B cell (primary cell): Measurements from ENCODE around the gene RAD51. TPM values are rescaled to one million over a fixed set of nuclear protein-coding genes. Genes with fewer than 3 reads are reported as not detected.

Experiments used
- ATAC-seq: fragments of 200-7000 bp; cut with Tn5 transposase; one replicate; pipeline ENCODE4 v1.10.0; 2021; ENCODE audit warnings: low read depth, mild to moderate bottlenecking, moderate number of reproducible peaks, moderate library complexity
- CTCF ChIA-PET: fragments of 350-600 bp; sonication (Branson Sonifier 250); formaldehyde crosslinking; loops from one replicate; lab custom pipeline; 2021; ENCODE audit warnings: antibody characterized with exemption, inconsistent platforms; lab: Charles Lee
- POLR2A ChIA-PET: fragments of 350-600 bp; sonication (Branson Sonifier 250); formaldehyde crosslinking; loops from one replicate; lab custom pipeline; 2021; ENCODE audit warnings: antibody characterized with exemption; lab: Charles Lee
- DNase-seq: peaks from one replicate; pipeline ENCODE4 v3.0.0; 2013
- H2AFZ ChIP-seq: 2 replicates; pipeline ENCODE4 v1.6.1; 2012; ENCODE audit warnings: mild to moderate bottlenecking, low read depth, low read length; ENCODE audit not compliant: insufficient read depth, poor library complexity, severe bottlenecking
- H3K27ac ChIP-seq, 2 donors: 1 replicate in 1 of 2; 2 replicates in 1 of 2; pipeline ENCODE4 v1.5.1; 2012 to 2013; ENCODE audit warnings: low read length in 2 of 2, mild to moderate bottlenecking in 2 of 2, moderate library complexity in 1 of 2
- H3K27me3 ChIP-seq, 4 experiments: fragments of 200-600 bp in 1 of 4; sonication (generic) in 1 of 4; replicated peaks in 1 of 4; 1 replicate in 2 of 4; 2 replicates in 2 of 4; pipeline versions ENCODE4 v1.6.1 to v1.7.0; 2013 to 2016; ENCODE audit warnings: low read length in 3 of 4, mild to moderate bottlenecking in 2 of 4, mixed read lengths in 1 of 4, moderate library complexity in 1 of 4; ENCODE audit not compliant: insufficient read depth in 4 of 4, control insufficient read depth in 3 of 4; ENCODE audit errors: control extremely low read depth in 1 of 4
- H3K36me3 ChIP-seq, 2 experiments: replicated peaks in 1 of 2; 1 replicate in 1 of 2; 2 replicates in 1 of 2; pipeline versions ENCODE4 v1.6.1 to v1.7.1; 2013; ENCODE audit warnings: low read length in 1 of 2; ENCODE audit not compliant: insufficient read depth in 2 of 2, control insufficient read depth in 1 of 2; ENCODE audit errors: control extremely low read depth in 1 of 2, extremely low read depth in 1 of 2
- H3K4me1 ChIP-seq, 2 donors: fragments of 200-600 bp in 1 of 2; sonication (generic) in 1 of 2; 1 replicate in 1 of 2; 2 replicates in 1 of 2; pipeline versions ENCODE4 v1.5.1 to v1.6.1; 2013 to 2017; ENCODE audit warnings: low read length in 2 of 2; ENCODE audit not compliant: control insufficient read depth in 2 of 2, insufficient read depth in 2 of 2
- H3K4me2 ChIP-seq: replicated peaks from 2 replicates; pipeline ENCODE3; 2012; ENCODE audit warnings: mild to moderate bottlenecking, low read depth, low read length; ENCODE audit not compliant: poor library complexity, severe bottlenecking
- H3K4me3 ChIP-seq, 5 experiments: fragments of 200-600 bp in 1 of 5; sonication (generic) in 1 of 5; 1 replicate in 3 of 5; 2 replicates in 2 of 5; pipeline versions ENCODE4 v1.5.1 to v1.7.0; 2011 to 2016; ENCODE audit warnings: low read length in 4 of 5, mild to moderate bottlenecking in 4 of 5, low read depth in 2 of 5, control low read depth in 1 of 5, moderate library complexity in 1 of 5; ENCODE audit not compliant: insufficient read depth in 1 of 5; ENCODE audit errors: control extremely low read depth in 1 of 5, extremely low read depth in 1 of 5
- H3K79me2 ChIP-seq: fragments of 200-600 bp; sonication (generic); one replicate; pipeline ENCODE4 v1.6.0; 2016; ENCODE audit warnings: low read length; ENCODE audit not compliant: control insufficient read depth, insufficient read depth
- H3K9ac ChIP-seq: fragments of 200-600 bp; sonication (generic); 2 replicates; pipeline ENCODE4 v1.6.1; 2017; ENCODE audit warnings: mild to moderate bottlenecking, low read length, moderate library complexity
- H3K9me3 ChIP-seq, 3 donors: one replicate each; pipeline versions ENCODE4 v1.6.1 to v1.7.1; 2013; ENCODE audit warnings: low read length in 2 of 3; ENCODE audit not compliant: control insufficient read depth in 2 of 3, insufficient read depth in 1 of 3; ENCODE audit errors: control extremely low read depth in 1 of 3
- H4K20me1 ChIP-seq: 2 replicates; pipeline ENCODE4 v1.6.0; 2012; ENCODE audit warnings: mild to moderate bottlenecking, low read length; ENCODE audit not compliant: insufficient read depth, control insufficient read depth, poor library complexity, severe bottlenecking
- H3K27ac Mint-ChIP-seq: one replicate; pipeline ENCODE4 v1.8.0; 2021; ENCODE audit warnings: mixed read lengths
- H3K27me3 Mint-ChIP-seq: one replicate; pipeline ENCODE4 v1.8.0; 2021; ENCODE audit warnings: mixed read lengths
- H3K4me1 Mint-ChIP-seq: one replicate; pipeline ENCODE4 v1.8.0; 2021; ENCODE audit warnings: mixed read lengths
- H3K4me3 Mint-ChIP-seq: one replicate; pipeline ENCODE4 v1.8.0; 2021; ENCODE audit warnings: mixed read lengths
- H3K9me3 Mint-ChIP-seq: one replicate; pipeline ENCODE4 v1.8.0; 2022; ENCODE audit warnings: mixed read lengths; ENCODE audit not compliant: insufficient read depth
- CTCF ChIP-seq: fragments of 200-600 bp; IDR thresholded peaks from one replicate; pipeline ENCODE4 v1.8.0; 2022; ENCODE audit warnings: antibody characterized with exemption, mild to moderate bottlenecking
- EZH2 ChIP-seq: IDR thresholded peaks from 2 replicates; pipeline ENCODE4 v1.6.1; 2012; ENCODE audit warnings: borderline replicate concordance, low read depth, mild to moderate bottlenecking, moderate library complexity, low read length; ENCODE audit not compliant: insufficient read depth, poor library complexity, severe bottlenecking
- WGBS: methylation state at CpG from one replicate; pipeline ENCODE4 v1.1.5; 2013; ENCODE audit warnings: missing lambda C conversion rate; ENCODE audit not compliant: insufficient coverage; 5-methylcytosine and 5-hydroxymethylcytosine counted together
- intact Hi-C: fragments of 100-400 bp; cut with micrococcal nuclease; formaldehyde crosslinking; loops from one replicate; pipeline ENCODE4 v1.10.0; 2022
- polyA minus RNA-seq: library from RNA; depleted of rRNA, polyadenylated mRNA; stranded (reverse); fragments of >200 nt; gene quantifications from 2 replicates; pipeline ENCODE4 v1.2.3, GENCODE V29; 2012
- polyA plus RNA-seq: library from polyadenylated mRNA; depleted of rRNA; stranded (reverse); fragments of >200 nt; gene quantifications from 2 replicates; pipeline ENCODE4 v1.2.3, GENCODE V29; 2012
- total RNA-seq, 2 donors: library from RNA; stranded (reverse); fragments of 120-200 nt in 1 of 2; gene quantifications; 1 replicate in 1 of 2; 2 replicates in 1 of 2; pipeline versions ENCODE4 v1.2.3 to v1.2.4, GENCODE V29; 2013 to 2022

The RAD51 gene
- total RNA-seq (1.9 and 2.0 TPM in 2 replicates), polyA plus RNA-seq (0.61 and 0.67 TPM in 2 replicates), polyA minus RNA-seq (1.1 and 1.5 TPM in 2 replicates)
- 1.7 TPM for total RNA-seq (2013)

GRCh38 chr15:40694688-40695468, at the start of gene RAD51:
RAD51 (plus strand) TSS chr15:40695174; CDS start chr15:40698759, 3,585 bp downstream.
- Histone ChIP-seq H3K36me3 (peaks cover 0 to 4% of the 10 kb centered on the region in 2 experiments), H3K9me3 (no peaks in the 10 kb centered on the region), H4K20me1 (no peaks in the 10 kb centered on the region), H3K9ac (peak within 1 kb of the TSS; percentile 88), H3K4me1 (peaks cover 7 to 18% of the 10 kb centered on the region in 2 donors), H3K79me2 (peaks cover 3% of the 10 kb centered on the region), H2AFZ (peak within 1 kb of the TSS; percentile 85), H3K4me3 (peak within 1 kb of the TSS; percentile 84 to 100 (median 87)), H3K27me3 (no peaks in the 10 kb centered on the region), H3K27ac (peak within 1 kb of the TSS; percentile 93 to 94), H3K4me2 (peak within 1 kb of the TSS; percentile 88)
- Mint-ChIP-seq H3K27me3 (no peaks in the 10 kb centered on the region), H3K27ac (peak within 1 kb of the TSS; percentile 99), H3K4me1 (peaks cover 25% of the 10 kb centered on the region), H3K4me3 (peak within 1 kb of the TSS; percentile 100), H3K9me3 (no peaks in the 10 kb centered on the region)
- intact Hi-C loops, result loop anchor here (1.0 to 10.0 kb wide), 9 partner anchors 16 to 1280 kb away; partner anchors contain the start of genes C15orf62, DNAJC17, EHD4 and KNL1
- DNase-seq (peak; percentile 96), ATAC-seq (peak; percentile 88)
- ChIA-PET CTCF (interaction anchor here (0.6 to 4.6 kb wide), 18 partner anchors 16 to 489 kb away, joined by 3 to 29 read pairs (median 4); partner anchors contain the start of genes C15orf62, GCHFR and VPS18), POLR2A (interaction anchor here (0.6 to 2.4 kb wide), 12 partner anchors 15 to 200 kb away, joined by 3 to 14 read pairs (median 4); partner anchors contain the start of genes C15orf62, CCDC32, DNAJC17 and GCHFR)
- TF ChIP-seq CTCF (no peak), EZH2 (no peak)
- under 1% methylated on average over 76 of the region's 81 CpGs for WGBS

DNA sequence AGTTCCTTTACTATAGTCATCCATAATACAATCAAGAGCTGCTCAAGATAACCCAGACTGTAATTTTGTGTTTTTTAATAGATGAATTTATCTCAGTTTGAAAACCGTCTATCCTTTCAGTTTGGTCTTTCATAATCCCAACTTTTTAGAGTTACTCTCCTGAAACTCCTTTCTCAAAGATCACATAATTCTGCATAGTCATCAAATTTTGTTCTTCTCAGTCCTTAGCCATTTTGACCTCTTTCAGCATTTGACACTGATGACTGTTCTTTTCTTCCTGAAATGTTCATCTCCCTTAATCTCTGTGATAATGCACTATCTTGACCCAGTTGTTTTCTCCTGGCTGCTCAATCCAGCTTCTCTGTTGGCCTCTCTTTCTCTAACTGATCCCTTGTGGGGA, 47.5 kb upstream of the RAD51 start:
- DNase-seq (no peak), ATAC-seq (no peak)
- Histone ChIP-seq H3K4me2 (no peak overlapping the region), H3K9me3 (no peaks in the 10 kb centered on the region), H3K36me3 (no peaks in the 10 kb centered on the region), H3K27ac (no peak overlapping the region), H3K4me3 (no peak overlapping the region), H2AFZ (no peak overlapping the region), H3K27me3 (no peaks in the 10 kb centered on the region), H3K9ac (no peak overlapping the region), H3K4me1 (peaks cover 10 to 11% of the 10 kb centered on the region in 2 donors), H3K79me2 (no peaks in the 10 kb centered on the region), H4K20me1 (no peaks in the 10 kb centered on the region)
- WGBS, result no CpG with 5 or more reads among the region's 1 CpG
- H3K27me3 Mint-ChIP-seq, result no peaks in the 10 kb centered on the region
- TF ChIP-seq EZH2, result no peak
- TF ChIP-seq CTCF, result no peak
- POLR2A ChIA-PET, result no interaction called here
- no peak overlapping the region for H3K4me3 Mint-ChIP-seq
- no peak overlapping the region for H3K27ac Mint-ChIP-seq
- CTCF ChIA-PET, result no interaction called here
- H3K4me1 Mint-ChIP-seq, result peaks cover 9% of the 10 kb centered on the region
- no peaks in the 10 kb centered on the region for H3K9me3 Mint-ChIP-seq
- intact Hi-C loops, result no loop called here
